Measurements from ENCODE around the gene OSBPL2. TPM values are rescaled to one million over a fixed set of nuclear protein-coding genes. Genes with fewer than 3 reads are reported as not detected.

OSBPL2 gene
- total RNA-seq, 1 experiment from 2014 or later: 41.4 TPM

- Histone ChIP-seq H3K27me3 (ENCODE audit: control insufficient read depth, insufficient read depth, low read length) (no peaks in the 10 kb centered on the region), H3K27ac (ENCODE audit: low read length) (no peak overlapping the region), H3K36me3 (ENCODE audit: control insufficient read depth, insufficient read depth, low read length) (peaks cover 2% of the 10 kb centered on the region; the same call in 1 of the 2 replicates), H3K4me3 (ENCODE audit: low read depth in 2 of 2, low read length in 2 of 2) (no peak overlapping the region), H3K4me1 (ENCODE audit: control insufficient read depth, insufficient read depth, low read length) (peaks cover 6% of the 10 kb centered on the region; the same call in 1 of the 2 replicates), H3K9me3 (ENCODE audit: control insufficient read depth, insufficient read depth, low read depth, low read length) (no peaks in the 10 kb centered on the region)
- in situ Hi-C loops (cut with HindIII; ENCODE audit: low pct_unique_long_range_greater_than_20kb, low sequenced_read_pairs): no loop called here
- no peak for ATAC-seq
- no peak for DNase-seq (ENCODE audit: low read depth, low spot score)
- ChIA-PET POLR2A (no interaction called here), CTCF (no interaction called here)
- intact Hi-C loops (cut with micrococcal nuclease; ENCODE audit: unreplicated experiment): no loop called here
- no peak for TF ChIP-seq TCF7L2 (IDR thresholded peaks at IDR 0.05; ENCODE audit: low read depth, low read length)
- no peak for TF ChIP-seq CTCF (IDR thresholded peaks at IDR 0.05)
- no peak for TF ChIP-seq SIN3A (IDR thresholded peaks at IDR 0.05; ENCODE audit: borderline replicate concordance, insufficient read depth, low read depth, low read length)
- TF ChIP-seq, protein P1, sequence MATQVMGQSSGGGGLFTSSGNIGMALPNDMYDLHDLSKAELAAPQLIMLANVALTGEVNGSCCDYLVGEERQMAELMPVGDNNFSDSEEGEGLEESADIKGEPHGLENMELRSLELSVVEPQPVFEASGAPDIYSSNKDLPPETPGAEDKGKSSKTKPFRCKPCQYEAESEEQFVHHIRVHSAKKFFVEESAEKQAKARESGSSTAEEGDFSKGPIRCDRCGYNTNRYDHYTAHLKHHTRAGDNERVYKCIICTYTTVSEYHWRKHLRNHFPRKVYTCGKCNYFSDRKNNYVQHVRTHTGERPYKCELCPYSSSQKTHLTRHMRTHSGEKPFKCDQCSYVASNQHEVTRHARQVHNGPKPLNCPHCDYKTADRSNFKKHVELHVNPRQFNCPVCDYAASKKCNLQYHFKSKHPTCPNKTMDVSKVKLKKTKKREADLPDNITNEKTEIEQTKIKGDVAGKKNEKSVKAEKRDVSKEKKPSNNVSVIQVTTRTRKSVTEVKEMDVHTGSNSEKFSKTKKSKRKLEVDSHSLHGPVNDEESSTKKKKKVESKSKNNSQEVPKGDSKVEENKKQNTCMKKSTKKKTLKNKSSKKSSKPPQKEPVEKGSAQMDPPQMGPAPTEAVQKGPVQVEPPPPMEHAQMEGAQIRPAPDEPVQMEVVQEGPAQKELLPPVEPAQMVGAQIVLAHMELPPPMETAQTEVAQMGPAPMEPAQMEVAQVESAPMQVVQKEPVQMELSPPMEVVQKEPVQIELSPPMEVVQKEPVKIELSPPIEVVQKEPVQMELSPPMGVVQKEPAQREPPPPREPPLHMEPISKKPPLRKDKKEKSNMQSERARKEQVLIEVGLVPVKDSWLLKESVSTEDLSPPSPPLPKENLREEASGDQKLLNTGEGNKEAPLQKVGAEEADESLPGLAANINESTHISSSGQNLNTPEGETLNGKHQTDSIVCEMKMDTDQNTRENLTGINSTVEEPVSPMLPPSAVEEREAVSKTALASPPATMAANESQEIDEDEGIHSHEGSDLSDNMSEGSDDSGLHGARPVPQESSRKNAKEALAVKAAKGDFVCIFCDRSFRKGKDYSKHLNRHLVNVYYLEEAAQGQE (IDR thresholded peaks at IDR 0.05; ENCODE audit: insufficient read depth in 1 of 2, low read depth in 2 of 2, low read length in 1 of 2): no peak
- no peak for TF ChIP-seq POLR2AphosphoS5 (IDR thresholded peaks at IDR 0.05; ENCODE audit: low read depth, low read length)
- BruUV-seq (replicated peaks): no TSS peak
Observed at GRCh38 chr20:62191781-62192559, 46.4 kb upstream of the OSBPL2 start.

GRCh38 chr20:62192635-62193034, 45.7 kb upstream of the OSBPL2 start:
- no peak for ATAC-seq
- TF ChIP-seq TCF7L2 (IDR thresholded peaks at IDR 0.05; ENCODE audit: low read depth, low read length) (no peak), CTCF (IDR thresholded peaks at IDR 0.05) (no peak), SIN3A (IDR thresholded peaks at IDR 0.05; ENCODE audit: borderline replicate concordance, insufficient read depth, low read depth, low read length) (no peak), POLR2AphosphoS5 (IDR thresholded peaks at IDR 0.05; ENCODE audit: low read depth, low read length) (no peak)
- TF ChIP-seq, protein P1 (IDR thresholded peaks at IDR 0.05; ENCODE audit: insufficient read depth in 1 of 2, low read depth in 2 of 2, low read length in 1 of 2): no peak
- Histone ChIP-seq H3K4me1 (ENCODE audit: control insufficient read depth, insufficient read depth, low read length) (no peaks in the 10 kb centered on the region), H3K27me3 (ENCODE audit: control insufficient read depth, insufficient read depth, low read length) (no peaks in the 10 kb centered on the region), H3K36me3 (ENCODE audit: control insufficient read depth, insufficient read depth, low read length) (peaks cover 2% of the 10 kb centered on the region; the same call in 1 of the 2 replicates), H3K9me3 (ENCODE audit: control insufficient read depth, insufficient read depth, low read depth, low read length) (no peaks in the 10 kb centered on the region), H3K4me3 (ENCODE audit: low read depth in 2 of 2, low read length in 2 of 2) (no peak overlapping the region), H3K27ac (ENCODE audit: low read length) (no peak overlapping the region)
- BruUV-seq (replicated peaks): no TSS peak
- ChIA-PET POLR2A (no interaction called here), CTCF (no interaction called here)
- in situ Hi-C loops (cut with HindIII; ENCODE audit: low pct_unique_long_range_greater_than_20kb, low sequenced_read_pairs): no loop called here
- no peak for DNase-seq (ENCODE audit: low read depth, low spot score)
- intact Hi-C loops (cut with micrococcal nuclease; ENCODE audit: unreplicated experiment): no loop called here
